GM21515 (cell line): Measurements from ENCODE around the gene KLF16.
"Not testable (repeated sequence)": the region's sequence is repeated elsewhere in the genome, so short reads cannot be mapped to it uniquely, and the experiment has no call there.

Source experiments
- ATAC-seq: cut with Tn5 transposase; IDR thresholded peaks from one replicate; pipeline ENCODE4 v1.9.1; 2021; ENCODE audit not compliant: unreplicated experiment

The KLF16 gene

GRCh38 chr19:1884719-1885334 lies 21.4 kb upstream of the KLF16 start:
- ATAC-seq: peak; percentile 18

DNA sequence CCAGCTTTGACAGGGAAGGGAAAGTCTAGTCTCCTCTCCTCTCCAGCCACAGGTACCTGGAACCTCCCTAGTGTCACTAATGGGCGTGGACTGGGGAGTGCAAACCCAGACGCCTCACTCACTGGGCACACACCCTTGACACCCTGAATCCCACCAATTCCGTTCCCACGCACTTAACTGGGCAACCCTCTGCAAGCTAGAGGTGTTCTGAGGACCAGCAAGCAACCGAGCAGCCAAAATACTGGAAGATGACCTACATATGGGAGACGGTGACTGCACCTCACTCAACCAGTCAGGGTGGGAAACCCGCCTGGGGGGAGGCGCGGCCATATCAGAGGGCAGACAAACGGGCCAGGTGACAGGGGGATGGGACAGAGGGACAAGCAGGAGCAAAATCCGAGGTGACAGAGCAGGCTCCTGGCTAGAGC lies 20.9 kb upstream of the KLF16 start:
- ATAC-seq: no peak

DNA sequence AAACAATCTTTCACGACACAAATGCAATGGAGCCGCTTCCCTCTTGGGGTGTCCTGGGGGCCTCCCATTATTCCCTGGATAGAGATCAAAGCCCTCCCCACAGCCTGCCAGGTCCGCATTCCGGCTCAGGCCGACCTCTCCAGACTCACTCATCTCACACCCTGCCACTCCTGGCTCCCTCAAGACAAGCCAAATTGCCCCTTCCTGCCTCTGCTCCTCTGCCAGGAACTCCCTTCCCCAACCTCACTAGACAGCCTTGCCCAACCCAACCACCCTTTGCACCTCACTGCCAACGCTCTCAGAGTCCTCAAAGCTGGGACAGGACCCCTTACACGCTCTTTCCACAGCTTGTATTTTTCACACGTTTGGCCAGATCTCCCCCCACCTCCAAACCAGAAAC lies 20.4 kb upstream of the KLF16 start:
- ATAC-seq: no peak

DNA sequence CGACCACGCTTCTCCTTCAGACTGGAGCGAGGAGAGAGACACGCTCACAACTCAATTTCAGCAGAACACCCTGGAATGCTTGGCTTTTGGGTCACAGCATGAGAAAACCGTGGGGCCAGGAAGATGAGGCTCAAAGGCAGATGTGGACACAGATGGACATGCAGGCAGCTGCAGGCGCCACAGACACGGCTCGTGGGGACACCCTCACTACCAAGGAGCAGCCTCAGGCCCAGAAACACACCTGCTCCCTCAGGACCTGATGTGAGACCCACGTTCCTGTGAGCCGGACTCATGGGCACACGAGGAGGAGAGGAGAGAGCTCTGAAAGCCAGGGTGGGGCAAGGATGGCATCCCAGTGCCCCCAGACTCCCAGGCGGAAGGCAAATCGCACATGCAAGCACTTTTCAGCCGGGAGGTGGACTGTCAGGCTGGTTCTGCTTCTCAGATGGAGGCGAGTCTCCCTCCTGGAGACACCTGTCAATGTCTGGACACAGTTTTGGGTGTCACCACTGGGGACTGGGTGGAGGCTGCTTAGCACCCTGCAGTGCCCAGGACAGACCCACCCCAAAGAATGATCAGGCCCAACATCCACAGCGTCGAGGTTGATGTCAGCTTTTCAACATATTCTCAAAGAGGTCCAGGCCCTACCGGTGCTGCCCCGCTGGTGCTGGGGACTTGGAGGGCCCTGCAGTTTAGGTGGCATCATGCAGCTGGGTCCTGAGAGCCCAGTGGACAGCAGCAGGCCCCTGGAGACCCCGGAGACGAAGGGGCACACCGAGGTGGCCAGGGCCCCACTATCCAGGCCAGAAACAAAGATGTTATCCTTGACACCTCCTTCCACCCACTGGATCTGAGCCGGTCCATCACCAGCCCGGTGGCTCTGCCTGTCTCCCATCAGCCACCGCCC lies 19.7 kb upstream of the KLF16 start:
- no peak for ATAC-seq

- ATAC-seq: no peak
These were observed 18.9 kb upstream of the KLF16 start for GRCh38 chr19:1882089-1882785.

- not testable (repeated sequence) for ATAC-seq
These were observed 18.2 kb upstream of the KLF16 start for GRCh38 chr19:1881393-1882088.

DNA sequence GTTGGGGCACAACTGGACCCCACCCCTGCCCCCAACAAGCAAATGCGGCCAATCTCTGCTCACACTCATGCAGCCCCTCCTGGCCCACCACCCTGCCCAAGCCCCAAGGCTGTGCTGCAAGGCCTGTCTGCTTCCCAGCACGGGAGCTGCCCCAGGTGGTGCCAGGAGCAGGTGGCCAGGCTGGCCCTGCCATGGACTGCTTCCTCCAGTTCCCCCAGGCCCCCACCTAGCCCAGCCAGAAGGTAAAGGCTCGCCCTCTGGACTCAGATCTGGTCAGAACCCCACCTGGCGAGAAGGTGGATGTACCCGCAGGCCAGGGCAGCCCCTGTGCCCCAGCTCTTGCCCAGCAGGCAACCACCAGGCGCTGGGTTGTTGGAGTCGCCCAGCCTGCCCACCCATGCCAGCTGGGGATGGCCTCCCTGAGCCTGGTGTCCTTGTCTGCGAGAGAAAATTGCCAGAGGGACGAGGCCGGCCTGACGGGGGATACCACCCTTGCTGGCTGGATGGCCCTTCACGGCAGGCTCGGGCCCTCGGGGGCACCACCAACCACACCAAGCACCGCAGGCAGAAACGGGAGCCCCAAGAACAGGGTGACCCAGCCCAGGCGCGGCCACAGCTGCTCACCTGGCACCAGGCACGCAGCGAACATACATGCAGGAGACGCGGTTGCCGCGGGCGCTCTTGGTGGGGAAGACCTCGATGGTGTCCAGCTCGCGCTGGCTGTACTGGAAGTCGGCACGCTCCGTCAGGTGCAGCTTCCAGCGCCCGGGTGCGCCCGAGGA lies 17.4 kb upstream of the KLF16 start:
- ATAC-seq: no peak

GRCh38 chr19:1879982-1880381 lies 16.6 kb upstream of the KLF16 start:
- ATAC-seq: not testable (repeated sequence)

DNA sequence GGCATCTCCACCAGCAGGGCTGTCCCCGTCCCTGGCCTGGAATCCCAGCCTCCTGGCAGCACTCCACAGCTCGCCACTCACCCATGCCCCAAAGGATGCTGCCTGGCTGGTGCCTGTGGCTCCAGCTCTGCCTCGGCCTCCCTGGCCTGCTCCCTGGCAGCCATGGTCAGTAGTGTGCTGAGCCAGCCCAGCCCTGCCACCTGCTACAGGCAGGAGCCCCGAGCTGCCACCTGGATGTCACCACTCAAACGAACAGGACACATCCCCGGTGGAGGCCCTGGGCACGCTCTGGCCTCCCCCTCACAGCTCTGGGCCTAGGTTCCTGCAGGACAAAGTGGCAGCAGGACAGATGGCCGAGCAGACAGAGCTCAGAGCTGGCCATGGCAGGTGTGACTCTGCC lies 15.2 kb upstream of the KLF16 start:
- ATAC-seq: not testable (repeated sequence)

DNA sequence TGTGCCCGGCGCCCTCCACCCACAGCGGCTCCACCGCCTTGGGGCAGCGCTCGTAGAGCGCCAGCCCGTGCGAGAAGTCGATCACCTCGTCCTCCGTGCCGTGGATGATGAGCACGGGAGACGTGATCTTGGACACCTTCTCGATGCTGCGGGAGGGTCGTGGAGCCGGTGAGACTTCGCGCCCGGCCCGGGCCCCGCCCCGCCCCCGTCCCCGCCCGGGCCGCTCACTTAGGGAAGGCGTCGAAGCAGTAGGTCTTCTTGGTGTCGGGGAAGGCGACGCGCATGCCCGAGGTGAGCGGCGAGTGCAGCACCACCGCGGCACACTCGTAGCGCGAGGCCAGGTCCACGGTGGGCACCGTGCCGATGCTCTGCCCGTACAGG lies 13.9 kb upstream of the KLF16 start:
- ATAC-seq: not testable (repeated sequence)

DNA sequence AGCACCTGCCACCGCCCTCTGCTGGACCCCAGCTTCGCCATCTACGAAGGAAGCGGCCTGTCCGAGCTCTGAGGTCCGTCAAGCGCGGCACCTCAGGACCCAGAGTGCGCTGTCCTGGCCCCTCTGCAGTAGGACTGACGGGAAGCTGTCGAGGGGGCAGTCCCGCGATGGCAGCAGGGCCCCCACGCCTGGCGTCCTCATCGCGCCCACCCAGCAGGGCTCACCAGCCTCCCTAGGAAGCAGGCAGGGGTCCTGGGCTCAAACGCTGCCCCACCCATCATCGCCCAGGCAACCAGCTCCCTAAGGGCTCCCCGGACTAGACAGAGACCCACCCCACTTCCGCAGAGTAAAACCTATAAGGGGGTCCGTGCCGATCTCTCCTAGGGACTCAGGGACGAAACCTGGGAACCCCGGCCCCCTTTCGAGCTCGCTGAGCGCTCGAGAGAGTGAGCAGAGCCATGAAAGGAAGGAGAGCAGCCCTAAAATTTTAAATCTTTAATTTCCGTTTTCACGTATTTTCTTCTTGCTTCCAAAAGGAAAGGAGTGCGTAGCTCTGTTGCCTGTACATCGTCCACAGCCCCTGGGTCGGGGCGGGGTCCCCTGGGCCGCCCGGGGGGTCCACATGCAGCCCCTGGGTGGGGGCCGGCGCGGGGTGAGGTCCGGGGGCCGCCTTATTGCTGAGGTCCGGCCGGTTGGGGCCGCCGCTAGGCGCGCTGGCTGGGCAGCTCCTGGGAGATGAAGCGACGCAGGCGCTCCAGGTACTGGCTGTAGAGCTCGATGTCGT lies 13.3 kb upstream of the KLF16 start:
- not testable (repeated sequence) for ATAC-seq

GRCh38 chr19:1875646-1876495 lies 12.5 kb upstream of the KLF16 start:
- ATAC-seq: peak; percentile 74

- ATAC-seq: not testable (repeated sequence)
These were observed 11.9 kb upstream of the KLF16 start for GRCh38 chr19:1875265-1875645.

- ATAC-seq: no peak
These were observed 11.3 kb upstream of the KLF16 start for GRCh38 chr19:1874554-1875185.

DNA sequence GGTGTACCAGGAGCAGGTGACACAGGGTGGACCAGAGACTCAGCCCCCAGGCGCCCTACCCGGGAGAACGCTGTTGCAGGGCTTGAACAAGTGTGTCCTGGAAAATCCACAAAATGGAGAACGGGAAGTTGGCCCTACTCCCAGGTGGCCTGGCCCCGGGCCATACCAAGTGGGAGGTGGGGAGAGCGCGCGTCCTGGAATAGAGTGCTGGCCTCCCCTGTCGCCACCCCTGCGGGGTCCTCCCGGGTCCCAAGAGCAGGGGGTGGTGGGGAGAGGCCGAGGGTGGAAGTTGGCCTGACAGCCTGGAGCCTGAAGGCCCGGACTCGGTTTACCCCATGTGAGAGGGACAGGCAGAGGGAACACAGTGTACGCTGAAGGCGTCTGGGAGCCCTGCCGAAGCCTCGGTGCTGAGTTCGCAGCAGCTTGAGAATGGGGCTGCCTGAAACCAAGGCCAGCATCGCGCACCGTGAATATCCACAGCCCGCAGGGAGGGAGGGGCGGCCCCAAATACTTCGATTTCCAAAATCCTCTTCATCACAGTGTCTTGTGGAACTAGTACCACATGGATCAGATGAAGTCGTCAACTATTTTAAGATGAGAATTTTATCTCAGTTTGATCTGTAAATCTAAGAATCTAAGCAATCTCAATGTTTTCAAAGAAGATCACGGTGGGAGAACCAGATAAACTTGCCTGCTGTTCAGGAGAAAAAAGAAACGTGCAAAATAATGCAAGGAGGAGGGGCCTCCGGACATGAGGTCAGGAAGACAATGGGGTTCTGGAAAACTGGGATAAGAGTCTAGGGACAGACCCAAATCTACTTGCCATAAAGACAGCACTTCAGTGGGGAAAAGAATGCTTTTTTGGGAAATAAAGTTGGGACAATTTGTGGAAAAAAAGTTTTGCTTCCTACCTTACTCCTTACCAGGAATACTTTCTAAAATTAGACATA lies 10.4 kb upstream of the KLF16 start:
- ATAC-seq: no peak

GRCh38 chr19:1872807-1873523 lies 9.6 kb upstream of the KLF16 start:
- no peak for ATAC-seq
